Keratinocyte (primary cell): ENCODE results near the gene MAOA. TPM values are rescaled to one million over a fixed set of nuclear protein-coding genes. Genes with fewer than 3 reads are reported as not detected.
A peak's percentile ranks its signal among the peaks of the same experiment; 100 is the strongest.
"Not testable (repeated sequence)": the region's sequence is repeated elsewhere in the genome, so short reads cannot be mapped to it uniquely, and the experiment has no call there.

Experiments used
- DNase-seq: peaks from one replicate; pipeline ENCODE4 v3.0.0-alpha.2; 2011; ENCODE audit warnings: low read depth, missing footprints, low spot score
- FAIRE-seq: peaks from 2 replicates; lab custom pipeline; 2011; peaks lifted over from hg19 to GRCh38; lab: Jason Lieb, UNC
- H2AFZ ChIP-seq: 2 replicates; pipeline ENCODE4 v1.6.0; 2012; ENCODE audit warnings: low read length, control low read depth, inconsistent platforms; ENCODE audit not compliant: control insufficient read depth
- H3K27ac ChIP-seq: 2 replicates; pipeline ENCODE4 v1.5.1; 2011; ENCODE audit warnings: low read length; ENCODE audit not compliant: control insufficient read depth, insufficient read depth
- H3K27me3 ChIP-seq: 3 replicates; pipeline ENCODE4 v1.6.0; 2011; ENCODE audit warnings: low read length; ENCODE audit not compliant: control insufficient read depth, insufficient read depth; ENCODE audit errors: extremely low read depth
- H3K36me3 ChIP-seq, 2 experiments: 2 replicates in 1 of 2; 3 replicates in 1 of 2; pipeline ENCODE4 v1.5.1; 2011; ENCODE audit warnings: low read length in 2 of 2, mild to moderate bottlenecking in 1 of 2; ENCODE audit not compliant: control insufficient read depth in 2 of 2, insufficient read depth in 2 of 2; ENCODE audit errors: extremely low read depth in 1 of 2
- H3K4me1 ChIP-seq: 3 replicates; pipeline ENCODE4 v1.5.1; 2011; ENCODE audit warnings: low read length; ENCODE audit not compliant: control insufficient read depth, insufficient read depth; ENCODE audit errors: extremely low read depth
- H3K4me2 ChIP-seq: 3 replicates; pipeline ENCODE4 v1.6.0; 2011; ENCODE audit warnings: low read depth, low read length; ENCODE audit not compliant: control insufficient read depth, insufficient read depth; ENCODE audit errors: extremely low read depth
- H3K4me3 ChIP-seq, 3 experiments: fragments of 200-600 bp in 1 of 3; sonication (generic) in 1 of 3; 2 replicates in 2 of 3; 3 replicates in 1 of 3; pipeline ENCODE4 v1.5.1; 2011 to 2016; ENCODE audit warnings: low read length in 3 of 3, mild to moderate bottlenecking in 3 of 3, control low read depth in 2 of 3, inconsistent platforms in 1 of 3, low read depth in 1 of 3, mixed read lengths in 1 of 3, mixed run types in 1 of 3, moderate library complexity in 1 of 3; ENCODE audit not compliant: control insufficient read depth in 2 of 3, insufficient read depth in 2 of 3; ENCODE audit errors: extremely low read depth in 1 of 3
- H3K79me2 ChIP-seq: 2 replicates; pipeline ENCODE4 v1.6.0; 2012; ENCODE audit warnings: low read length; ENCODE audit not compliant: control insufficient read depth, insufficient read depth
- H3K9ac ChIP-seq: 3 replicates; pipeline ENCODE4 v1.6.0; 2011; ENCODE audit warnings: low read length; ENCODE audit not compliant: control insufficient read depth, insufficient read depth; ENCODE audit errors: extremely low read depth
- H3K9me1 ChIP-seq: 3 replicates; pipeline ENCODE4 v1.6.0; 2011; ENCODE audit warnings: low read length; ENCODE audit not compliant: control insufficient read depth, insufficient read depth; ENCODE audit errors: extremely low read depth
- H3K9me3 ChIP-seq: 2 replicates; pipeline ENCODE4 v1.5.1; 2012; ENCODE audit warnings: low read depth, low read length; ENCODE audit not compliant: control insufficient read depth
- H4K20me1 ChIP-seq: 3 replicates; pipeline ENCODE4 v1.6.0; 2011; ENCODE audit warnings: low read length; ENCODE audit not compliant: control insufficient read depth, insufficient read depth; ENCODE audit errors: extremely low read depth
- CTCF ChIP-seq, 3 experiments: IDR thresholded peaks in 1 of 3; conservative IDR thresholded peaks in 1 of 3; optimal IDR thresholded peaks in 1 of 3; 2 replicates in 2 of 3; 3 replicates in 1 of 3; pipeline versions ENCODE3 to v1.5.1; 2011; ENCODE audit warnings: low read length in 3 of 3, mild to moderate bottlenecking in 3 of 3, moderate library complexity in 2 of 3, control low read depth in 1 of 3, inconsistent platforms in 1 of 3; ENCODE audit not compliant: insufficient read depth in 2 of 3; ENCODE audit errors: extremely low read depth in 1 of 3
- EZH2 ChIP-seq: IDR thresholded peaks from one replicate; pipeline ENCODE4 v1.6.1; 2012; ENCODE audit warnings: inconsistent platforms, mild to moderate bottlenecking, low read length, moderate library complexity
- dilution Hi-C: fragments of 300-500 bp; cut with MboI; formaldehyde crosslinking; loops from one replicate; pipeline ENCODE4 v1.7.0; 2020; ENCODE audit warnings: low sequenced_read_pairs; ENCODE audit not compliant: extremely low pct_ligation_motif_present
- polyA plus RNA-seq, 5 experiments: library from polyadenylated mRNA; depleted of rRNA in 3 of 5; stranded (reverse) in 3 of 5; stranded (forward) in 1 of 5; unstranded in 1 of 5; fragments of >200 nt; gene quantifications; 1 replicate in 1 of 5; 2 replicates in 3 of 5; 3 replicates in 1 of 5; pipeline versions ENCODE4 v1.2.1 to v1.2.3, GENCODE V29; 2011 to 2012; ENCODE audit warnings: missing spikeins in 2 of 5, low read depth in 1 of 5, low replicate concordance in 1 of 5

Gene MAOA
- polyA plus RNA-seq, 1 donor (not counting 4 experiments of a cell fraction or from before 2014, with no cell fraction given) = 69.7 TPM

- Histone ChIP-seq H3K27ac (no peak overlapping the region), H4K20me1 (no peaks in the 10 kb centered on the region), H3K36me3 (no peaks in the 10 kb centered on the region), H3K9me1 (no peaks in the 10 kb centered on the region), H3K4me2 (no peak overlapping the region), H3K27me3 (no peaks in the 10 kb centered on the region), H2AFZ (no peak overlapping the region), H3K9me3 (peaks cover 2% of the 10 kb centered on the region), H3K4me3 (no peak overlapping the region), H3K9ac (no peak overlapping the region), H3K4me1 (peaks cover 35% of the 10 kb centered on the region), H3K79me2 (no peaks in the 10 kb centered on the region)
- FAIRE-seq (no peak), DNase-seq (no peak)
- TF ChIP-seq EZH2 = no peak
- TF ChIP-seq CTCF (optimal IDR thresholded peaks at IDR 0.05 in 1 of 3, IDR thresholded peaks at IDR 0.05 in 1 of 3, conservative IDR thresholded peaks at IDR 0.05 in 1 of 3; ENCODE audit: extremely low read depth in 1 of 3, insufficient read depth in 2 of 3, low read length in 3 of 3) = no peak
- dilution Hi-C loops = no loop called here
These were observed 64.0 kb downstream of the MAOA start for GRCh38 chrX:43720082-43720481.

- H2AFZ ChIP-seq = no peak overlapping the region
- no peaks in the 10 kb centered on the region for H3K9me1 ChIP-seq
- peaks cover 35% of the 10 kb centered on the region for H3K4me1 ChIP-seq
- no peaks in the 10 kb centered on the region for H3K79me2 ChIP-seq
- no peak for TF ChIP-seq EZH2
- H3K4me3 ChIP-seq = no peak overlapping the region
- H3K9me3 ChIP-seq = peaks cover 2% of the 10 kb centered on the region
- dilution Hi-C loops = no loop called here
- no peaks in the 10 kb centered on the region for H4K20me1 ChIP-seq
- H3K27ac ChIP-seq = no peak overlapping the region
- H3K9ac ChIP-seq = no peak overlapping the region
- FAIRE-seq (peak; percentile 32), DNase-seq (no peak)
- no peaks in the 10 kb centered on the region for H3K36me3 ChIP-seq
- H3K4me2 ChIP-seq = no peak overlapping the region
- no peaks in the 10 kb centered on the region for H3K27me3 ChIP-seq
These were observed 64.9 kb downstream of the MAOA start for GRCh38 chrX:43720961-43721360.

- H2AFZ ChIP-seq, dilution Hi-C loops: not testable (repeated sequence)
These were observed 69.1 kb downstream of the MAOA start for GRCh38 chrX:43725227-43725626.

GRCh38 chrX:43727254-43727653 is 71.2 kb downstream of the MAOA start:
- H3K4me1 ChIP-seq, H3K27ac ChIP-seq, H3K9me3 ChIP-seq, H2AFZ ChIP-seq, H3K36me3 ChIP-seq, FAIRE-seq, H3K4me3 ChIP-seq, H3K9ac ChIP-seq, dilution Hi-C loops, H3K4me2 ChIP-seq, H3K27me3 ChIP-seq, H4K20me1 ChIP-seq, H3K79me2 ChIP-seq, DNase-seq, H3K9me1 ChIP-seq: not testable (repeated sequence)

More at GRCh38 chrX:43725227-43725626, 69.1 kb downstream of the MAOA start:
- not testable (repeated sequence) for H3K4me1 ChIP-seq, H3K9ac ChIP-seq, DNase-seq, H3K9me3 ChIP-seq, H3K27me3 ChIP-seq, H3K36me3 ChIP-seq, H4K20me1 ChIP-seq, H3K27ac ChIP-seq, H3K4me2 ChIP-seq, FAIRE-seq, H3K79me2 ChIP-seq, H3K4me3 ChIP-seq, H3K9me1 ChIP-seq
